Fibroblast of lung (primary cell): ENCODE results near the gene ATP8A2. TPM values are rescaled to one million over a fixed set of nuclear protein-coding genes. Genes with fewer than 3 reads are reported as not detected.

Source experiments
- DNase-seq, 2 donors: peaks; one replicate each; pipeline versions ENCODE4 v3.0.0 to v3.0.0-alpha.2; 2010; ENCODE audit warnings: low read depth in 2 of 2
- H2AFZ ChIP-seq: 2 replicates; pipeline ENCODE4 v1.5.1; 2012; ENCODE audit warnings: low read length, control low read depth, inconsistent platforms
- H3K27ac ChIP-seq: 2 replicates; pipeline ENCODE4 v1.5.1; 2011; ENCODE audit warnings: low read length, control low read depth; ENCODE audit not compliant: insufficient read depth
- H3K27me3 ChIP-seq: 2 replicates; pipeline ENCODE4 v1.5.1; 2011; ENCODE audit warnings: mild to moderate bottlenecking, low read length; ENCODE audit not compliant: control insufficient read depth, insufficient read depth
- H3K36me3 ChIP-seq: 2 replicates; pipeline ENCODE4 v1.5.1; 2011; ENCODE audit warnings: low read length; ENCODE audit not compliant: control insufficient read depth, insufficient read depth
- H3K4me1 ChIP-seq: 2 replicates; pipeline ENCODE4 v1.5.1; 2011; ENCODE audit warnings: low read length; ENCODE audit not compliant: control insufficient read depth, insufficient read depth; ENCODE audit errors: extremely low read depth
- H3K4me2 ChIP-seq: 2 replicates; pipeline ENCODE4 v1.5.1; 2011; ENCODE audit warnings: low read length, control low read depth; ENCODE audit not compliant: insufficient read depth; ENCODE audit errors: extremely low read depth
- H3K4me3 ChIP-seq, 4 experiments: fragments of 200-600 bp in 1 of 4; sonication (generic) in 1 of 4; replicated peaks in 1 of 4; 2 replicates each; pipeline ENCODE4 v1.5.1; 2011 to 2016; ENCODE audit warnings: low read length in 4 of 4, low read depth in 3 of 4, mild to moderate bottlenecking in 3 of 4, control low read depth in 2 of 4, inconsistent platforms in 1 of 4, mixed read lengths in 1 of 4; ENCODE audit not compliant: insufficient read depth in 1 of 4; ENCODE audit errors: control extremely low read depth in 1 of 4
- H3K79me2 ChIP-seq: 2 replicates; pipeline ENCODE4 v1.5.1; 2012; ENCODE audit warnings: mild to moderate bottlenecking, low read length, inconsistent platforms; ENCODE audit not compliant: control insufficient read depth, insufficient read depth
- H3K9ac ChIP-seq: 2 replicates; pipeline ENCODE4 v1.5.1; 2011; ENCODE audit warnings: mild to moderate bottlenecking, low read length, control low read depth; ENCODE audit not compliant: insufficient read depth
- H3K9me3 ChIP-seq: 2 replicates; pipeline ENCODE4 v1.5.1; 2012; ENCODE audit warnings: low read depth, low read length; ENCODE audit not compliant: control insufficient read depth, insufficient read depth
- H4K20me1 ChIP-seq: 2 replicates; pipeline ENCODE4 v1.5.1; 2011; ENCODE audit warnings: low read length; ENCODE audit not compliant: control insufficient read depth, insufficient read depth; ENCODE audit errors: extremely low read depth
- EZH2 ChIP-seq: IDR thresholded peaks from 2 replicates; pipeline ENCODE4 v1.5.1; 2012; ENCODE audit warnings: low read length, control low read depth, mild to moderate bottlenecking; ENCODE audit errors: missing control alignments
- polyA plus RNA-seq, 2 donors: library from polyadenylated mRNA; depleted of rRNA in 1 of 2; stranded (reverse) in 1 of 2; unstranded in 1 of 2; fragments of >200 nt; gene quantifications; 2 replicates each; pipeline ENCODE4 v1.2.1, GENCODE V29; 2011 to 2012; ENCODE audit warnings: missing spikeins in 1 of 2
- total RNA-seq: library from RNA; depleted of rRNA; stranded (reverse); fragments of >200 nt; gene quantifications from 2 replicates; pipeline ENCODE4 v1.2.1, GENCODE V29; 2014
- TF ChIP-seq, protein P1 (sequence below), 2 donors: IDR thresholded peaks in 1 of 2; conservative IDR thresholded peaks in 1 of 2; 1 replicate in 1 of 2; 2 replicates in 1 of 2; pipeline ENCODE4 v1.5.1; 2011 to 2012; ENCODE audit warnings: low read length in 2 of 2, control low read depth in 1 of 2, inconsistent platforms in 1 of 2, low read depth in 1 of 2, mild to moderate bottlenecking in 1 of 2

The ATP8A2 gene
- total and polyA plus RNA-seq, 2 donors (not counting 1 experiment from before 2014, with no cell fraction given), result under 0.01 to 0.01 TPM

DNA sequence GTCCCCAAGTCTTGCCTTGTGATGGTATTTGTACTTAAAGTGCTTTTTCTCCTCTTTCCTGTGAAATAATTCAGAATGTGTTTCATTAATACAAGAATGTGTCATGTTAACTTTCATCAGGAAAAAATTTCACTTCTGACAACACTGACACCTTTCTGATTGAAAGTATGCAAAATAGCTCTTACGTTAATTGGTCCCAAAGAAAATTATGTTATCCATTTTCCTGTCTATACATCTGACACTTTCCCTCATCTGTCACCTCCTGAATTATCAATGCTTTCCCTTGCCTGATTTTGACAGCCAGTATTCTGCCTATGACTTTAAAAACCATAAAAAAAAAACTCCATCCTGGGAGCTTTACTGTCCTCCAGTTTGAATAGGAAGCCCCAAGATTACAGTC lies 336.5 kb downstream of the ATP8A2 start:
- no peaks in the 10 kb centered on the region for H3K36me3 ChIP-seq
- H3K27me3 ChIP-seq, result no peaks in the 10 kb centered on the region
- H2AFZ ChIP-seq, result no peak overlapping the region
- no peak overlapping the region for H3K9ac ChIP-seq
- TF ChIP-seq, protein P1, sequence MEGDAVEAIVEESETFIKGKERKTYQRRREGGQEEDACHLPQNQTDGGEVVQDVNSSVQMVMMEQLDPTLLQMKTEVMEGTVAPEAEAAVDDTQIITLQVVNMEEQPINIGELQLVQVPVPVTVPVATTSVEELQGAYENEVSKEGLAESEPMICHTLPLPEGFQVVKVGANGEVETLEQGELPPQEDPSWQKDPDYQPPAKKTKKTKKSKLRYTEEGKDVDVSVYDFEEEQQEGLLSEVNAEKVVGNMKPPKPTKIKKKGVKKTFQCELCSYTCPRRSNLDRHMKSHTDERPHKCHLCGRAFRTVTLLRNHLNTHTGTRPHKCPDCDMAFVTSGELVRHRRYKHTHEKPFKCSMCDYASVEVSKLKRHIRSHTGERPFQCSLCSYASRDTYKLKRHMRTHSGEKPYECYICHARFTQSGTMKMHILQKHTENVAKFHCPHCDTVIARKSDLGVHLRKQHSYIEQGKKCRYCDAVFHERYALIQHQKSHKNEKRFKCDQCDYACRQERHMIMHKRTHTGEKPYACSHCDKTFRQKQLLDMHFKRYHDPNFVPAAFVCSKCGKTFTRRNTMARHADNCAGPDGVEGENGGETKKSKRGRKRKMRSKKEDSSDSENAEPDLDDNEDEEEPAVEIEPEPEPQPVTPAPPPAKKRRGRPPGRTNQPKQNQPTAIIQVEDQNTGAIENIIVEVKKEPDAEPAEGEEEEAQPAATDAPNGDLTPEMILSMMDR (conservative IDR thresholded peaks at IDR 0.05 in 1 of 2, IDR thresholded peaks at IDR 0.05 in 1 of 2; ENCODE audit: low read depth in 1 of 2, low read length in 2 of 2), result no peak
- no peak for TF ChIP-seq EZH2
- no peak overlapping the region for H3K4me2 ChIP-seq
- no peaks in the 10 kb centered on the region for H3K9me3 ChIP-seq
- no peak for DNase-seq
- no peaks in the 10 kb centered on the region for H3K79me2 ChIP-seq
- no peaks in the 10 kb centered on the region for H4K20me1 ChIP-seq
- H3K4me3 ChIP-seq, result no peak overlapping the region
- H3K27ac ChIP-seq, result no peak overlapping the region
- no peaks in the 10 kb centered on the region for H3K4me1 ChIP-seq

GRCh38 chr13:25709088-25709487 lies 337.3 kb downstream of the ATP8A2 start:
- Histone ChIP-seq H3K9ac (no peak overlapping the region), H3K4me1 (no peaks in the 10 kb centered on the region), H3K36me3 (no peaks in the 10 kb centered on the region), H3K4me2 (no peak overlapping the region), H3K27me3 (no peaks in the 10 kb centered on the region), H3K4me3 (no peak overlapping the region), H4K20me1 (no peaks in the 10 kb centered on the region), H3K9me3 (no peaks in the 10 kb centered on the region), H2AFZ (no peak overlapping the region), H3K79me2 (no peaks in the 10 kb centered on the region), H3K27ac (no peak overlapping the region)
- TF ChIP-seq, protein P1 (conservative IDR thresholded peaks at IDR 0.05 in 1 of 2, IDR thresholded peaks at IDR 0.05 in 1 of 2; ENCODE audit: low read depth in 1 of 2, low read length in 2 of 2), result no peak
- no peak for TF ChIP-seq EZH2
- no peak for DNase-seq

- no peak for DNase-seq
- no peaks in the 10 kb centered on the region for H4K20me1 ChIP-seq
- no peak overlapping the region for H2AFZ ChIP-seq
- H3K9me3 ChIP-seq, result no peaks in the 10 kb centered on the region
- H3K4me2 ChIP-seq, result no peak overlapping the region
- no peaks in the 10 kb centered on the region for H3K36me3 ChIP-seq
- H3K79me2 ChIP-seq, result no peaks in the 10 kb centered on the region
- H3K9ac ChIP-seq, result no peak overlapping the region
- H3K27ac ChIP-seq, result no peak overlapping the region
- no peaks in the 10 kb centered on the region for H3K4me1 ChIP-seq
- H3K4me3 ChIP-seq, result no peak overlapping the region
- no peaks in the 10 kb centered on the region for H3K27me3 ChIP-seq
- TF ChIP-seq, protein P1 (conservative IDR thresholded peaks at IDR 0.05 in 1 of 2, IDR thresholded peaks at IDR 0.05 in 1 of 2; ENCODE audit: low read depth in 1 of 2, low read length in 2 of 2), result no peak
Observed at GRCh38 chr13:25715760-25716159, 344.0 kb downstream of the ATP8A2 start.
